GM23338 (cell line): ENCODE results near the gene ZNF441.

ENCODE experiments used
- EZH2 ChIP-seq: fragments of 200-600 bp; sonication (generic); IDR thresholded peaks from one replicate; pipeline ENCODE4 v1.8.0; 2017; ENCODE audit warnings: antibody characterized with exemption, mild to moderate bottlenecking, low read depth; ENCODE audit not compliant: unreplicated experiment
- EZH2phosphoT487 ChIP-seq: fragments of 200-600 bp; sonication (generic); IDR thresholded peaks from one replicate; pipeline ENCODE4 v1.8.1; 2018; ENCODE audit warnings: antibody characterized with exemption; ENCODE audit not compliant: unreplicated experiment
- NANOG ChIP-seq: IDR thresholded peaks from 2 replicates; pipeline ENCODE4 v1.6.1; 2016; ENCODE audit warnings: antibody characterized with exemption, borderline replicate concordance
- POLR2AphosphoS5 ChIP-seq: IDR thresholded peaks from 2 replicates; pipeline ENCODE4 v1.6.1; 2016; ENCODE audit warnings: antibody characterized with exemption, low read depth
- TF ChIP-seq, protein P1 (sequence below), 2 experiments: fragments of 200-600 bp in 1 of 2; sonication (generic) in 1 of 2; conservative IDR thresholded peaks; 2 replicates each; pipeline versions ENCODE4 v1.5.1 to v1.6.1; 2016 to 2017; ENCODE audit warnings: antibody characterized with exemption in 2 of 2, low read depth in 2 of 2, mild to moderate bottlenecking in 2 of 2, moderate library complexity in 1 of 2
- TF ChIP-seq, protein P2 (sequence below): fragments of 250-450 bp; sonication (Bioruptor Pico); IDR thresholded peaks from 2 replicates; pipeline ENCODE4 v1.5.0; 2020; ENCODE audit warnings: mild to moderate bottlenecking, moderate library complexity

DNA sequence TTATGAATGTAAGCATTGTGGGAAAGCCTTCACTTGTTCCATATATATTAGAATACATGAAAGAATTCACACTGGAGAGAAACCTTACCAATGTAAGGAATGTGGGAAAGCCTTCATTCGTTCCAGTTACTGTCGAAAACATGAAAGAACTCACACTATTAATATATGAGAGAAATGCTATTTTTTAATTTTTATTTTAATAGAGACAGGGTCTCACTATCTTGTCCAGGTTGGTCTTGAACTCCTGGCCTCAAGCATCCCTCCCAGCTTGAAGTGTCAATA lies 40.2 kb downstream of the ZNF441 start:
- TF ChIP-seq, protein P1, sequence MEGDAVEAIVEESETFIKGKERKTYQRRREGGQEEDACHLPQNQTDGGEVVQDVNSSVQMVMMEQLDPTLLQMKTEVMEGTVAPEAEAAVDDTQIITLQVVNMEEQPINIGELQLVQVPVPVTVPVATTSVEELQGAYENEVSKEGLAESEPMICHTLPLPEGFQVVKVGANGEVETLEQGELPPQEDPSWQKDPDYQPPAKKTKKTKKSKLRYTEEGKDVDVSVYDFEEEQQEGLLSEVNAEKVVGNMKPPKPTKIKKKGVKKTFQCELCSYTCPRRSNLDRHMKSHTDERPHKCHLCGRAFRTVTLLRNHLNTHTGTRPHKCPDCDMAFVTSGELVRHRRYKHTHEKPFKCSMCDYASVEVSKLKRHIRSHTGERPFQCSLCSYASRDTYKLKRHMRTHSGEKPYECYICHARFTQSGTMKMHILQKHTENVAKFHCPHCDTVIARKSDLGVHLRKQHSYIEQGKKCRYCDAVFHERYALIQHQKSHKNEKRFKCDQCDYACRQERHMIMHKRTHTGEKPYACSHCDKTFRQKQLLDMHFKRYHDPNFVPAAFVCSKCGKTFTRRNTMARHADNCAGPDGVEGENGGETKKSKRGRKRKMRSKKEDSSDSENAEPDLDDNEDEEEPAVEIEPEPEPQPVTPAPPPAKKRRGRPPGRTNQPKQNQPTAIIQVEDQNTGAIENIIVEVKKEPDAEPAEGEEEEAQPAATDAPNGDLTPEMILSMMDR (conservative IDR thresholded peaks at IDR 0.05; ENCODE audit: low read depth in 2 of 2), result no peak
- no peak for TF ChIP-seq EZH2phosphoT487
- no peak for TF ChIP-seq EZH2
- TF ChIP-seq, protein P2, sequence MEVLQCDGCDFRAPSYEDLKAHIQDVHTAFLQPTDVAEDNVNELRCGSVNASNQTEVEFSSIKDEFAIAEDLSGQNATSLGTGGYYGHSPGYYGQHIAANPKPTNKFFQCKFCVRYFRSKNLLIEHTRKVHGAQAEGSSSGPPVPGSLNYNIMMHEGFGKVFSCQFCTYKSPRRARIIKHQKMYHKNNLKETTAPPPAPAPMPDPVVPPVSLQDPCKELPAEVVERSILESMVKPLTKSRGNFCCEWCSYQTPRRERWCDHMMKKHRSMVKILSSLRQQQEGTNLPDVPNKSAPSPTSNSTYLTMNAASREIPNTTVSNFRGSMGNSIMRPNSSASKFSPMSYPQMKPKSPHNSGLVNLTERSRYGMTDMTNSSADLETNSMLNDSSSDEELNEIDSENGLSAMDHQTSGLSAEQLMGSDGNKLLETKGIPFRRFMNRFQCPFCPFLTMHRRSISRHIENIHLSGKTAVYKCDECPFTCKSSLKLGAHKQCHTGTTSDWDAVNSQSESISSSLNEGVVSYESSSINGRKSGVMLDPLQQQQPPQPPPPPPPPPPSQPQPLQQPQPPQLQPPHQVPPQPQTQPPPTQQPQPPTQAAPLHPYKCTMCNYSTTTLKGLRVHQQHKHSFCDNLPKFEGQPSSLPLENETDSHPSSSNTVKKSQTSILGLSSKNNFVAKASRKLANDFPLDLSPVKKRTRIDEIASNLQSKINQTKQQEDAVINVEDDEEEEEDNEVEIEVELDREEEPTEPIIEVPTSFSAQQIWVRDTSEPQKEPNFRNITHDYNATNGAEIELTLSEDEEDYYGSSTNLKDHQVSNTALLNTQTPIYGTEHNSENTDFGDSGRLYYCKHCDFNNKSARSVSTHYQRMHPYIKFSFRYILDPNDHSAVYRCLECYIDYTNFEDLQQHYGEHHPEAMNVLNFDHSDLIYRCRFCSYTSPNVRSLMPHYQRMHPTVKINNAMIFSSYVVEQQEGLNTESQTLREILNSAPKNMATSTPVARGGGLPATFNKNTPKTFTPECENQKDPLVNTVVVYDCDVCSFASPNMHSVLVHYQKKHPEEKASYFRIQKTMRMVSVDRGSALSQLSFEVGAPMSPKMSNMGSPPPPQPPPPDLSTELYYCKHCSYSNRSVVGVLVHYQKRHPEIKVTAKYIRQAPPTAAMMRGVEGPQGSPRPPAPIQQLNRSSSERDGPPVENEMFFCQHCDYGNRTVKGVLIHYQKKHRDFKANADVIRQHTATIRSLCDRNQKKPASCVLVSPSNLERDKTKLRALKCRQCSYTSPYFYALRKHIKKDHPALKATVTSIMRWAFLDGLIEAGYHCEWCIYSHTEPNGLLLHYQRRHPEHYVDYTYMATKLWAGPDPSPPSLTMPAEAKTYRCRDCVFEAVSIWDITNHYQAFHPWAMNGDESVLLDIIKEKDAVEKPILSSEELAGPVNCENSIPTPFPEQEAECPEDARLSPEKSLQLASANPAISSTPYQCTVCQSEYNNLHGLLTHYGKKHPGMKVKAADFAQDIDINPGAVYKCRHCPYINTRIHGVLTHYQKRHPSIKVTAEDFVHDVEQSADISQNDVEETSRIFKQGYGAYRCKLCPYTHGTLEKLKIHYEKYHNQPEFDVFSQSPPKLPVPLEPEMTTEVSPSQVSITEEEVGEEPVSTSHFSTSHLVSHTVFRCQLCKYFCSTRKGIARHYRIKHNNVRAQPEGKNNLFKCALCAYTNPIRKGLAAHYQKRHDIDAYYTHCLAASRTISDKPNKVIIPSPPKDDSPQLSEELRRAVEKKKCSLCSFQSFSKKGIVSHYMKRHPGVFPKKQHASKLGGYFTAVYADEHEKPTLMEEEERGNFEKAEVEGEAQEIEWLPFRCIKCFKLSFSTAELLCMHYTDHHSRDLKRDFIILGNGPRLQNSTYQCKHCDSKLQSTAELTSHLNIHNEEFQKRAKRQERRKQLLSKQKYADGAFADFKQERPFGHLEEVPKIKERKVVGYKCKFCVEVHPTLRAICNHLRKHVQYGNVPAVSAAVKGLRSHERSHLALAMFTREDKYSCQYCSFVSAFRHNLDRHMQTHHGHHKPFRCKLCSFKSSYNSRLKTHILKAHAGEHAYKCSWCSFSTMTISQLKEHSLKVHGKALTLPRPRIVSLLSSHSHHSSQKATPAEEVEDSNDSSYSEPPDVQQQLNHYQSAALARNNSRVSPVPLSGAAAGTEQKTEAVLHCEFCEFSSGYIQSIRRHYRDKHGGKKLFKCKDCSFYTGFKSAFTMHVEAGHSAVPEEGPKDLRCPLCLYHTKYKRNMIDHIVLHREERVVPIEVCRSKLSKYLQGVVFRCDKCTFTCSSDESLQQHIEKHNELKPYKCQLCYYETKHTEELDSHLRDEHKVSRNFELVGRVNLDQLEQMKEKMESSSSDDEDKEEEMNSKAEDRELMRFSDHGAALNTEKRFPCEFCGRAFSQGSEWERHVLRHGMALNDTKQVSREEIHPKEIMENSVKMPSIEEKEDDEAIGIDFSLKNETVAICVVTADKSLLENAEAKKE, result no peak
- no peak for TF ChIP-seq POLR2AphosphoS5
- TF ChIP-seq NANOG, result no peak
